ENCODE results near the gene MYO1E. TPM values are rescaled to one million over a fixed set of nuclear protein-coding genes. Genes with fewer than 3 reads are reported as not detected.
"Not testable (repeated sequence)": the region's sequence is repeated elsewhere in the genome, so short reads cannot be mapped to it uniquely, and the experiment has no call there.

Gene MYO1E
- total RNA-seq, 1 donor from 2014 or later: 192 TPM

GRCh38 chr15:59396679-59397078, 24.0 kb upstream of the MYO1E start:
- Mint-ChIP-seq H3K27me3 (ENCODE audit: low read depth) (peaks cover 30% of the 10 kb centered on the region), H3K9me3 (ENCODE audit: low read depth) (no peaks in the 10 kb centered on the region), H3K4me1 (ENCODE audit: low read depth) (no peaks in the 10 kb centered on the region), H3K27ac (ENCODE audit: unreplicated experiment) (no peak overlapping the region), H3K36me3 (ENCODE audit: low read depth) (no peaks in the 10 kb centered on the region), H3K4me3 (ENCODE audit: unreplicated experiment) (no peak overlapping the region)
- no peak for TF ChIP-seq CTCF (IDR thresholded peaks at IDR 0.05)
- no peak for DNase-seq (ENCODE audit: low spot score)

- Mint-ChIP-seq H3K36me3 (ENCODE audit: low read depth) (no peaks in the 10 kb centered on the region), H3K27ac (ENCODE audit: unreplicated experiment) (no peak overlapping the region), H3K9me3 (ENCODE audit: low read depth) (no peaks in the 10 kb centered on the region), H3K4me1 (ENCODE audit: low read depth) (no peaks in the 10 kb centered on the region), H3K27me3 (ENCODE audit: low read depth) (peaks cover 26% of the 10 kb centered on the region), H3K4me3 (ENCODE audit: unreplicated experiment) (no peak overlapping the region)
- DNase-seq (ENCODE audit: low spot score): no peak
- TF ChIP-seq CTCF (IDR thresholded peaks at IDR 0.05): no peak
These were observed 23.5 kb upstream of the MYO1E start for GRCh38 chr15:59396211-59396610.

GRCh38 chr15:59394166-59394661, 21.5 kb upstream of the MYO1E start:
- no peak for DNase-seq (ENCODE audit: low spot score)
- Mint-ChIP-seq H3K27ac (ENCODE audit: unreplicated experiment) (no peak overlapping the region), H3K4me3 (ENCODE audit: unreplicated experiment) (no peak overlapping the region), H3K9me3 (ENCODE audit: low read depth) (no peaks in the 10 kb centered on the region), H3K27me3 (ENCODE audit: low read depth) (peaks cover 10% of the 10 kb centered on the region), H3K36me3 (ENCODE audit: low read depth) (no peaks in the 10 kb centered on the region), H3K4me1 (ENCODE audit: low read depth) (no peaks in the 10 kb centered on the region)
- TF ChIP-seq CTCF (IDR thresholded peaks at IDR 0.05): no peak

GRCh38 chr15:59392299-59392698, 19.6 kb upstream of the MYO1E start:
- peaks cover 9% of the 10 kb centered on the region for H3K27me3 Mint-ChIP-seq (ENCODE audit: low read depth)
- H3K27ac Mint-ChIP-seq (ENCODE audit: unreplicated experiment): no peak overlapping the region
- no peak for DNase-seq (ENCODE audit: low spot score)
- no peak overlapping the region for H3K4me3 Mint-ChIP-seq (ENCODE audit: unreplicated experiment)
- no peaks in the 10 kb centered on the region for H3K9me3 Mint-ChIP-seq (ENCODE audit: low read depth)
- H3K36me3 Mint-ChIP-seq (ENCODE audit: low read depth): no peaks in the 10 kb centered on the region
- H3K4me1 Mint-ChIP-seq (ENCODE audit: low read depth): peaks cover 4% of the 10 kb centered on the region
- no peak for TF ChIP-seq CTCF (IDR thresholded peaks at IDR 0.05)

GRCh38 chr15:59388670-59389069, 16.0 kb upstream of the MYO1E start:
- no peak overlapping the region for H3K27ac Mint-ChIP-seq (ENCODE audit: unreplicated experiment)
- peaks cover 2% of the 10 kb centered on the region for H3K36me3 Mint-ChIP-seq (ENCODE audit: low read depth)
- peaks cover 4% of the 10 kb centered on the region for H3K4me1 Mint-ChIP-seq (ENCODE audit: low read depth)
- no peak for DNase-seq (ENCODE audit: low spot score)
- H3K27me3 Mint-ChIP-seq (ENCODE audit: low read depth): no peaks in the 10 kb centered on the region
- no peaks in the 10 kb centered on the region for H3K9me3 Mint-ChIP-seq (ENCODE audit: low read depth)
- TF ChIP-seq CTCF (IDR thresholded peaks at IDR 0.05): no peak
- no peak overlapping the region for H3K4me3 Mint-ChIP-seq (ENCODE audit: unreplicated experiment)

- not testable (repeated sequence) for H3K4me3 Mint-ChIP-seq (ENCODE audit: unreplicated experiment); DNase-seq (ENCODE audit: low spot score); H3K9me3 Mint-ChIP-seq (ENCODE audit: low read depth); H3K27ac Mint-ChIP-seq (ENCODE audit: unreplicated experiment); H3K36me3 Mint-ChIP-seq (ENCODE audit: low read depth); H3K27me3 Mint-ChIP-seq (ENCODE audit: low read depth); H3K4me1 Mint-ChIP-seq (ENCODE audit: low read depth)
These were observed 14.7 kb upstream of the MYO1E start for GRCh38 chr15:59387196-59387878.

Measured in chondrocyte (in vitro differentiated cells).